ENCODE data around the gene ENPP6.

DNA sequence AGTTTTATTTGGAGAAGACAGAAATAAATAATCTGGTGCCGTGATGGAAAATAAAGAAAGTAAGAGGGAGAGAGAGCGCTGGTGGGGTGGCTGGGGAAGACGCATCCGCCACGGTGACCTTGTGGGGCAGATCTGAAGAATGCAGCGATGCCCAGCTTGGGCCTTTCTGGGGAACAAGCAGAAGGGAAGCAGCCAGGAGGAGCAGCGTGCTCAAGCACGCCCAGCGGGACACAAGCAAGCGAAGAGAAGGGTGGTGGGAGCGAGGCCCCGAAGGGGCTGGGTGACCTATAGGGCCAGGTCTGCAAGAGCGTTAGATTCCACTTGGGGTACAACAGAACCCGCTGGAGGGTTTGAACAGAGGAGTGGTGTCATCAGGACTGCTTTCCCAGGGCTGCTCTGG is 12.4 kb downstream of the ENPP6 start:
- TF ChIP-seq POLR2A (IDR thresholded peaks at IDR 0.05; ENCODE audit: low read depth, low read length) (no peak), TAF1 (IDR thresholded peaks at IDR 0.05; ENCODE audit: borderline replicate concordance, low read depth, low read length) (no peak), POLR2AphosphoS5 (IDR thresholded peaks at IDR 0.05; ENCODE audit: low read depth, low read length) (no peak)
